ENCODE data around the gene EIF4EBP2. TPM values are rescaled to one million over a fixed set of nuclear protein-coding genes. Genes with fewer than 3 reads are reported as not detected.

The EIF4EBP2 gene
- total RNA-seq, 4 donors from 2014 or later, result 55.6 to 71.2 (median 67.6) TPM

GRCh38 chr10:70404787-70405036 lies 767 bp downstream of the EIF4EBP2 start:
- WGBS, 2 donors, result 1 to 2% methylated on average over 7 to 8 of the region's 11 CpGs
- H3K36me3 ChIP-seq, result no peaks in the 10 kb centered on the region
- H3K27ac ChIP-seq, result peak overlapping the region; percentile 96 to 99 (median 98)
- no peaks in the 10 kb centered on the region for H3K27me3 ChIP-seq
- H3K4me1 ChIP-seq, result peaks cover 19 to 40% of the 10 kb centered on the region in 2 donors
- TF ChIP-seq POLR2A (IDR thresholded peaks at IDR 0.05), result no peak
- no peak for TF ChIP-seq CTCF (IDR thresholded peaks at IDR 0.05)
- DNase-seq, result peak in 1 of 2 donors; percentile 57
- H3K9me3 ChIP-seq, result no peaks in the 10 kb centered on the region
- intact Hi-C loops (cut with DNase I), result no loop called here
- peak overlapping the region; percentile 67 to 99 (median 96) for H3K4me3 ChIP-seq (replicated peaks in 1 of 3)

GRCh38 chr10:70405037-70405824 lies 1.3 kb downstream of the EIF4EBP2 start:
- no peaks in the 10 kb centered on the region for H3K9me3 ChIP-seq
- no peaks in the 10 kb centered on the region for H3K36me3 ChIP-seq
- no peaks in the 10 kb centered on the region for H3K27me3 ChIP-seq
- DNase-seq, result peak; percentile 72
- peak overlapping the region; percentile 96 to 99 (median 98) for H3K27ac ChIP-seq
- TF ChIP-seq POLR2A (IDR thresholded peaks at IDR 0.05) (peak in 1 of 2 donors; percentile 56), CTCF (IDR thresholded peaks at IDR 0.05) (peak in 1 of 6 experiments; percentile 7)
- intact Hi-C loops (cut with DNase I), result no loop called here
- 2 to 4% methylated on average over 18 of the region's 18 CpGs for WGBS, 2 donors
- H3K4me1 ChIP-seq, result peaks cover 25 to 46% of the 10 kb centered on the region in 2 donors
- peak overlapping the region; percentile 67 to 99 (median 96) for H3K4me3 ChIP-seq (replicated peaks in 1 of 3)

- Histone ChIP-seq H3K27me3 (no peaks in the 10 kb centered on the region), H3K27ac (no peak overlapping the region), H3K4me3 (replicated peaks in 1 of 3) (no peak overlapping the region), H3K9me3 (no peaks in the 10 kb centered on the region), H3K36me3 (no peaks in the 10 kb centered on the region), H3K4me1 (peaks cover 28 to 48% of the 10 kb centered on the region in 2 donors)
- no peak for DNase-seq
- TF ChIP-seq CTCF (IDR thresholded peaks at IDR 0.05) (no peak), POLR2A (IDR thresholded peaks at IDR 0.05) (no peak)
- WGBS, 2 donors, result 98 to 99% methylated on average over 3 of the region's 3 CpGs
- intact Hi-C loops (cut with DNase I), result no loop called here
Observed at GRCh38 chr10:70409772-70410171, 5.8 kb downstream of the EIF4EBP2 start.

- no peak for DNase-seq
- intact Hi-C loops (cut with DNase I), result no loop called here
- WGBS, 2 donors, result 44 to 69% methylated on average over 1 of the region's 1 CpG
- Histone ChIP-seq H3K36me3 (no peaks in the 10 kb centered on the region), H3K27ac (no peak overlapping the region), H3K4me1 (peaks cover 27 to 46% of the 10 kb centered on the region in 2 donors), H3K4me3 (replicated peaks in 1 of 3) (no peak overlapping the region), H3K27me3 (no peaks in the 10 kb centered on the region), H3K9me3 (no peaks in the 10 kb centered on the region)
- TF ChIP-seq CTCF (IDR thresholded peaks at IDR 0.05) (no peak), POLR2A (IDR thresholded peaks at IDR 0.05) (no peak)
Observed at GRCh38 chr10:70410608-70411007, 6.7 kb downstream of the EIF4EBP2 start.

GRCh38 chr10:70412356-70412755 lies 8.4 kb downstream of the EIF4EBP2 start:
- Histone ChIP-seq H3K9me3 (no peaks in the 10 kb centered on the region), H3K36me3 (no peaks in the 10 kb centered on the region), H3K4me1 (peaks cover 14 to 32% of the 10 kb centered on the region in 2 donors), H3K27ac (no peak overlapping the region), H3K4me3 (replicated peaks in 1 of 3) (no peak overlapping the region), H3K27me3 (no peaks in the 10 kb centered on the region)
- DNase-seq, result no peak
- intact Hi-C loops (cut with DNase I), result no loop called here
- WGBS, 2 donors, result 61 to 62% methylated on average over 4 of the region's 4 CpGs
- TF ChIP-seq POLR2A (IDR thresholded peaks at IDR 0.05) (no peak), CTCF (IDR thresholded peaks at IDR 0.05) (no peak)

All from thyroid gland (tissue), 4 donors.